Body of pancreas (tissue), 4 donors: ENCODE data around the gene TGM5.

Source experiments
- CTCF ChIP-seq, 7 experiments: fragments of 450-650 bp in 4 of 7; fragments of 200-600 bp in 3 of 7; sonication (generic) in 3 of 7; IDR thresholded peaks; one replicate each; pipeline ENCODE4 v1.5.1; 2016 to 2019; ENCODE audit warnings: antibody characterized with exemption in 7 of 7
- POLR2A ChIP-seq, 3 donors: fragments of 450-650 bp; IDR thresholded peaks; one replicate each; pipeline ENCODE4 v1.6.1; 2016; ENCODE audit warnings: antibody characterized with exemption in 3 of 3, mild to moderate bottlenecking in 2 of 3

DNA sequence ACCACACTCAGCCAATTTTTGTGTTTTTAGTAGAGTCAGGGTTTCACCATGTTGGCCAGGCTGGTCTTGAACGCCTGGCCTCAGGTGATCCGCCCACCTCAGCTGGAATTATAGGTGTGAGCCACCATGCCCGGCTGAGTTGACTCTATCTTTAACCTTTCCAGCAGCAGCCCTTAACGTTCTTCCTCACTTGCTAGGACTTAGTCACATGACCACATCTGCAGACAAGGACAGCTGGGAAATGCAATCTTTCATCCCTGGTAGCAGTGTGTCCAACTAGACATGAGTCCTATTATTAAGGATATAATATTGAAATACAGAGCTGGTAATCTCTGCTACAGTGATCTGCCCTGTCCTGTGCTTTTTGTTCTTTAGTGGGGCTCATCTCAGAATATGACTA is 45.6 kb upstream of the TGM5 start:
- no peak for TF ChIP-seq CTCF (IDR thresholded peaks at IDR 0.05)
- no peak for TF ChIP-seq POLR2A (IDR thresholded peaks at IDR 0.05)
